Natural killer cell (primary cell): ENCODE measurements around the gene MOGAT3. TPM values are rescaled to one million over a fixed set of nuclear protein-coding genes. Genes with fewer than 3 reads are reported as not detected.

ENCODE experiments used
- ATAC-seq, 3 donors: fragments of 150-1000 bp in 2 of 3; fragments of 200-7000 bp in 1 of 3; cut with Tn5 transposase; 1 replicate in 1 of 3; 2 replicates in 2 of 3; pipeline ENCODE4 v1.10.0; 2021; ENCODE audit warnings: mild to moderate bottlenecking in 2 of 3, moderate library complexity in 2 of 3
- DNase-seq, 2 donors: peaks; one replicate each; pipeline versions ENCODE4 v3.0.0 to v3.0.0-alpha.2; 2013 to 2021; ENCODE audit warnings: mixed read lengths in 1 of 2
- H3K27ac ChIP-seq: one replicate; pipeline ENCODE4 v1.5.1; 2013; ENCODE audit warnings: mild to moderate bottlenecking, low read length
- H3K27me3 ChIP-seq: one replicate; pipeline ENCODE4 v1.6.1; 2013; ENCODE audit warnings: low read length; ENCODE audit not compliant: control insufficient read depth, insufficient read depth
- H3K36me3 ChIP-seq: one replicate; pipeline ENCODE4 v1.6.1; 2013; ENCODE audit warnings: low read length; ENCODE audit not compliant: control insufficient read depth, insufficient read depth
- H3K4me1 ChIP-seq: one replicate; pipeline ENCODE4 v1.6.1; 2013; ENCODE audit warnings: low read length; ENCODE audit not compliant: control insufficient read depth, insufficient read depth
- H3K4me3 ChIP-seq: one replicate; pipeline ENCODE4 v1.5.1; 2013; ENCODE audit warnings: low read length
- H3K9me3 ChIP-seq: one replicate; pipeline ENCODE4 v1.6.1; 2013; ENCODE audit warnings: low read length; ENCODE audit not compliant: control insufficient read depth, insufficient read depth
- H3K27ac Mint-ChIP-seq, 2 donors: one replicate each; pipeline ENCODE4 v1.8.0; 2022; ENCODE audit warnings: mild to moderate bottlenecking in 2 of 2, mixed read lengths in 2 of 2, moderate library complexity in 1 of 2
- H3K27me3 Mint-ChIP-seq, 2 donors: one replicate each; pipeline ENCODE4 v1.8.0; 2022; ENCODE audit warnings: low read depth in 2 of 2, mixed read lengths in 2 of 2
- H3K36me3 Mint-ChIP-seq: one replicate; pipeline ENCODE4 v1.8.0; 2022; ENCODE audit warnings: mixed read lengths
- H3K4me1 Mint-ChIP-seq, 2 donors: one replicate each; pipeline ENCODE4 v1.8.0; 2022; ENCODE audit warnings: mixed read lengths in 2 of 2
- H3K4me3 Mint-ChIP-seq: one replicate; pipeline ENCODE4 v1.8.0; 2022; ENCODE audit warnings: mild to moderate bottlenecking, moderate library complexity, mixed read lengths
- H3K9me3 Mint-ChIP-seq, 2 donors: one replicate each; pipeline ENCODE4 v1.8.0; 2022; ENCODE audit warnings: mixed read lengths in 2 of 2
- WGBS: methylation state at CpG from one replicate; pipeline ENCODE4 v1.1.7; 2013; ENCODE audit warnings: missing lambda C conversion rate; ENCODE audit not compliant: insufficient coverage; 5-methylcytosine and 5-hydroxymethylcytosine counted together
- intact Hi-C: fragments of 100-400 bp; cut with micrococcal nuclease; formaldehyde crosslinking; loops from one replicate; pipeline ENCODE4 v1.14.2; 2022
- total RNA-seq, 4 donors: library from RNA; stranded (reverse); fragments of 120-200 nt in 1 of 4; gene quantifications; one replicate each; pipeline versions ENCODE4 v1.2.3 to v1.2.4, GENCODE V29; 2013 to 2022
- TF ChIP-seq, protein P1 (sequence below): fragments of 200-600 bp; IDR thresholded peaks from one replicate; pipeline ENCODE4 v1.8.0; 2022; ENCODE audit warnings: antibody characterized with exemption

The MOGAT3 gene
- total RNA-seq, 3 donors from 2014 or later (not counting 1 experiment from before 2014, with no cell fraction given): not detected

- whole genome bisulfite sequencing: 98% methylated on average over 6 of the region's 6 CpGs
These were observed 24.8 kb upstream of the MOGAT3 start for GRCh38 chr7:101225650-101226049.

DNA sequence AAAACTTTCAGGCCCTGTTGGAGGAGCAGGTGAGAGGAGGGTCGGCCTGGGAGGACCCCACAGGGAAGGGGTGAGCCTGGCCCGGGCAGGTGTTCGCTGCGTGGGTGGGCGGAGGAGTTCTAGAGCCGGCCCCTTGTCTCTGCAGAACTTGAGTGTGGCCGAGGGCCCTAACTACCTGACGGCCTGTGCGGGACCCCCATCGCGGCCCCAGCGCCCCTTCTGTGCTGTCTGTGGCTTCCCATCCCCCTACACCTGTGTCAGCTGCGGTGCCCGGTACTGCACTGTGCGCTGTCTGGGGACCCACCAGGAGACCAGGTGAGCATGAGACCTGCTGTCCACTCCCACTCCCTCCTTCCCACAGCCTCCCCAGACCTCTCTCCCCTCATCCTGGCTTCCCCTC, 22.7 kb upstream of the MOGAT3 start:
- intact Hi-C loops: no loop called here
- 96% methylated on average over 15 of the region's 15 CpGs for WGBS
- Histone ChIP-seq H3K4me3 (no peak overlapping the region), H3K4me1 (peaks cover 7% of the 10 kb centered on the region), H3K36me3 (peaks cover 35% of the 10 kb centered on the region), H3K27me3 (no peaks in the 10 kb centered on the region), H3K27ac (no peak overlapping the region), H3K9me3 (no peaks in the 10 kb centered on the region)
- TF ChIP-seq, protein P1, sequence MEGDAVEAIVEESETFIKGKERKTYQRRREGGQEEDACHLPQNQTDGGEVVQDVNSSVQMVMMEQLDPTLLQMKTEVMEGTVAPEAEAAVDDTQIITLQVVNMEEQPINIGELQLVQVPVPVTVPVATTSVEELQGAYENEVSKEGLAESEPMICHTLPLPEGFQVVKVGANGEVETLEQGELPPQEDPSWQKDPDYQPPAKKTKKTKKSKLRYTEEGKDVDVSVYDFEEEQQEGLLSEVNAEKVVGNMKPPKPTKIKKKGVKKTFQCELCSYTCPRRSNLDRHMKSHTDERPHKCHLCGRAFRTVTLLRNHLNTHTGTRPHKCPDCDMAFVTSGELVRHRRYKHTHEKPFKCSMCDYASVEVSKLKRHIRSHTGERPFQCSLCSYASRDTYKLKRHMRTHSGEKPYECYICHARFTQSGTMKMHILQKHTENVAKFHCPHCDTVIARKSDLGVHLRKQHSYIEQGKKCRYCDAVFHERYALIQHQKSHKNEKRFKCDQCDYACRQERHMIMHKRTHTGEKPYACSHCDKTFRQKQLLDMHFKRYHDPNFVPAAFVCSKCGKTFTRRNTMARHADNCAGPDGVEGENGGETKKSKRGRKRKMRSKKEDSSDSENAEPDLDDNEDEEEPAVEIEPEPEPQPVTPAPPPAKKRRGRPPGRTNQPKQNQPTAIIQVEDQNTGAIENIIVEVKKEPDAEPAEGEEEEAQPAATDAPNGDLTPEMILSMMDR: no peak
- ATAC-seq (no peak), DNase-seq (no peak)
- Mint-ChIP-seq H3K27me3 (no peaks in the 10 kb centered on the region), H3K27ac (no peak overlapping the region), H3K36me3 (no peaks in the 10 kb centered on the region), H3K4me1 (peaks cover 18 to 32% of the 10 kb centered on the region in 2 donors), H3K9me3 (no peaks in the 10 kb centered on the region), H3K4me3 (no peak overlapping the region)

More at GRCh38 chr7:101225650-101226049, 24.8 kb upstream of the MOGAT3 start:
- no peaks in the 10 kb centered on the region for H3K9me3 Mint-ChIP-seq
- H3K4me3 Mint-ChIP-seq: no peak overlapping the region
- H3K27me3 Mint-ChIP-seq: no peaks in the 10 kb centered on the region
- Histone ChIP-seq H3K36me3 (peaks cover 38% of the 10 kb centered on the region), H3K27ac (no peak overlapping the region), H3K4me3 (no peak overlapping the region), H3K9me3 (no peaks in the 10 kb centered on the region), H3K27me3 (no peaks in the 10 kb centered on the region), H3K4me1 (no peaks in the 10 kb centered on the region)
- peaks cover 10 to 16% of the 10 kb centered on the region in 2 donors for H3K4me1 Mint-ChIP-seq
- TF ChIP-seq, protein P1: no peak
- no peak overlapping the region for H3K27ac Mint-ChIP-seq
- ATAC-seq (no peak), DNase-seq (no peak)
- intact Hi-C loops: no loop called here
- no peaks in the 10 kb centered on the region for H3K36me3 Mint-ChIP-seq

DNA sequence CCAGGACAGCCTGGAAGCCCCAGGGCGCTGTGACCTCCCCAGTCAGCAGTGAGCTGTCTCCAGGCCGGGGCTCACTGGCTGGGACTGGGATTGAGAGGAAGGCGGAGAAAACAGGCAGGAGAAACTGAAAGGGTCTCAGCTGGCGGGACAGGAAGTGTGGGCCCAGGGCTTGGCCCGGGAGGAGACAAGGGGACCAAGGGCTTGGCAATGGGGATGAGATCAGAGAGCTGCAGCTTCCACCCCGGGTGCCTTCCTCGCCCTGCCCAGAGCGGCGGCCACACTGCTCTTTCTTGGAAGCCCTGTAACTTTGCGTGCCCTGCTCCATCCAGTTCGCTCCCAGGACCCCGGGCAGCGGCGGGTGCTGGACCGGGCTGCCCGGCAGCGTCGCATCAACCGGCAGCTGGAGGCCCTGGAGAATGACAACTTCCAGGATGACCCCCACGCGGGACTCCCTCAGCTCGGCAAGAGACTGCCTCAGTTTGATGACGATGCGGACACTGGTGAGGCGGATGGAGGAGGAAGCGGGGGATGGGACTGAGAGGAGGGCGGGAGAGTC, 21.5 kb upstream of the MOGAT3 start:
- H3K9me3 Mint-ChIP-seq: no peaks in the 10 kb centered on the region
- no peaks in the 10 kb centered on the region for H3K36me3 Mint-ChIP-seq
- peaks cover 11% of the 10 kb centered on the region for H3K4me1 ChIP-seq
- H3K4me3 Mint-ChIP-seq: no peak overlapping the region
- H3K9me3 ChIP-seq: no peaks in the 10 kb centered on the region
- no peak for ATAC-seq
- H3K4me1 Mint-ChIP-seq: peaks cover 26 to 43% of the 10 kb centered on the region in 2 donors
- H3K36me3 ChIP-seq: peaks cover 29% of the 10 kb centered on the region
- no peak for DNase-seq
- intact Hi-C loops: no loop called here
- 97% methylated on average over 27 of the region's 27 CpGs for WGBS
- H3K4me3 ChIP-seq: no peak overlapping the region
- no peak overlapping the region for H3K27ac ChIP-seq
- no peaks in the 10 kb centered on the region for H3K27me3 Mint-ChIP-seq
- TF ChIP-seq, protein P1: no peak
- no peaks in the 10 kb centered on the region for H3K27me3 ChIP-seq
- H3K27ac Mint-ChIP-seq: peak overlapping the region in 1 of 2 donors; percentile 47

- Histone ChIP-seq H3K36me3 (peaks cover 22% of the 10 kb centered on the region), H3K27me3 (no peaks in the 10 kb centered on the region), H3K4me1 (peaks cover 25% of the 10 kb centered on the region), H3K9me3 (no peaks in the 10 kb centered on the region), H3K27ac (no peak overlapping the region), H3K4me3 (no peak overlapping the region)
- DNase-seq (no peak), ATAC-seq (no peak)
- Mint-ChIP-seq H3K4me3 (peak overlapping the region; percentile 7), H3K4me1 (peaks cover 39 to 57% of the 10 kb centered on the region in 2 donors), H3K36me3 (no peaks in the 10 kb centered on the region), H3K27me3 (no peaks in the 10 kb centered on the region), H3K9me3 (no peaks in the 10 kb centered on the region), H3K27ac (peak overlapping the region in 1 of 2 donors; percentile 6)
- WGBS: 97% methylated on average over 5 of the region's 5 CpGs
- intact Hi-C loops: no loop called here
- TF ChIP-seq, protein P1: no peak
These were observed 19.5 kb upstream of the MOGAT3 start for GRCh38 chr7:101220295-101220694.
